WTC11 (cell line): ENCODE results near the gene CTNNA3.

Source experiments
- CBFB ChIP-seq: sonication (generic); formaldehyde crosslinking; IDR thresholded peaks from 2 replicates; pipeline ENCODE4 v1.8.1; 2022; ENCODE audit warnings: mild to moderate bottlenecking, low read depth, missing genetic modification reagents
- CREB1 ChIP-seq: sonication (generic); formaldehyde crosslinking; IDR thresholded peaks from 2 replicates; pipeline ENCODE4 v1.8.0; 2023; ENCODE audit warnings: mild to moderate bottlenecking, missing genetic modification reagents
- OVOL2 ChIP-seq: fragments of 250-450 bp; sonication (Bioruptor Pico); IDR thresholded peaks from 2 replicates; pipeline ENCODE4 v1.9.0; 2021; ENCODE audit warnings: mild to moderate bottlenecking, borderline replicate concordance
- RELA ChIP-seq: sonication (generic); formaldehyde crosslinking; IDR thresholded peaks from 2 replicates; pipeline ENCODE4 v1.8.1; 2022; ENCODE audit warnings: missing genetic modification reagents, mild to moderate bottlenecking, borderline replicate concordance
- SMAD3 ChIP-seq: sonication (generic); formaldehyde crosslinking; IDR thresholded peaks from 2 replicates; pipeline ENCODE4 v1.8.0; 2022; ENCODE audit warnings: missing genetic modification reagents, mild to moderate bottlenecking, borderline replicate concordance
- TEAD1 ChIP-seq: sonication (generic); formaldehyde crosslinking; IDR thresholded peaks from 2 replicates; pipeline ENCODE4 v1.8.0; 2022; ENCODE audit warnings: mild to moderate bottlenecking, missing genetic modification reagents
- TEAD4 ChIP-seq: sonication (generic); formaldehyde crosslinking; IDR thresholded peaks from 2 replicates; pipeline ENCODE4 v1.8.0; 2022; ENCODE audit warnings: mild to moderate bottlenecking, missing genetic modification reagents
- ZNF416 ChIP-seq: fragments of 250-450 bp; sonication (Bioruptor Pico); IDR thresholded peaks from 2 replicates; pipeline ENCODE4 v1.9.0; 2021; ENCODE audit warnings: mild to moderate bottlenecking, inconsistent platforms
- TF ChIP-seq, protein P1 (sequence below): fragments of 200-600 bp; IDR thresholded peaks from 2 replicates; pipeline ENCODE4 v1.8.0; 2022; ENCODE audit warnings: antibody characterized with exemption
- TF ChIP-seq, protein P2 (sequence below): sonication (generic); formaldehyde crosslinking; IDR thresholded peaks from 2 replicates; pipeline ENCODE4 v1.8.1; 2023; ENCODE audit warnings: mild to moderate bottlenecking, missing genetic modification reagents

DNA sequence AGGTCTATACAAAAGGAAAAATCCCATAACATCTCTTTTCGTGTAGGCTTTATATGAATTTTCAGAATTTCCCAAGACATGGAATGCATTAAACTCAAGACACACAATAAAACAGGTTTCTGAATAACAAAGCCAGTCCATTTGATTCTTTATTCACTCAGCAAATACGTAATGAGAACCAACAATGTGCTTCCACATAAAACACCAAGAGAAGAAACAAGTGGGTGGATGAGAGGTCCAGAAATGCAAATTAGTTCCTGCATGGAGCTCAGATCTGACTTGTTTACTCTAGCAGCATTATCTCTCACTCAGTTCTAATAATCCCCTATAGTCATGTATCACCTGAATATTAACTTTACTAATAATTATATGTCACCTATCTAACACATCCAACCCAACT, 520.6 kb downstream of the CTNNA3 start:
- TF ChIP-seq, protein P1, sequence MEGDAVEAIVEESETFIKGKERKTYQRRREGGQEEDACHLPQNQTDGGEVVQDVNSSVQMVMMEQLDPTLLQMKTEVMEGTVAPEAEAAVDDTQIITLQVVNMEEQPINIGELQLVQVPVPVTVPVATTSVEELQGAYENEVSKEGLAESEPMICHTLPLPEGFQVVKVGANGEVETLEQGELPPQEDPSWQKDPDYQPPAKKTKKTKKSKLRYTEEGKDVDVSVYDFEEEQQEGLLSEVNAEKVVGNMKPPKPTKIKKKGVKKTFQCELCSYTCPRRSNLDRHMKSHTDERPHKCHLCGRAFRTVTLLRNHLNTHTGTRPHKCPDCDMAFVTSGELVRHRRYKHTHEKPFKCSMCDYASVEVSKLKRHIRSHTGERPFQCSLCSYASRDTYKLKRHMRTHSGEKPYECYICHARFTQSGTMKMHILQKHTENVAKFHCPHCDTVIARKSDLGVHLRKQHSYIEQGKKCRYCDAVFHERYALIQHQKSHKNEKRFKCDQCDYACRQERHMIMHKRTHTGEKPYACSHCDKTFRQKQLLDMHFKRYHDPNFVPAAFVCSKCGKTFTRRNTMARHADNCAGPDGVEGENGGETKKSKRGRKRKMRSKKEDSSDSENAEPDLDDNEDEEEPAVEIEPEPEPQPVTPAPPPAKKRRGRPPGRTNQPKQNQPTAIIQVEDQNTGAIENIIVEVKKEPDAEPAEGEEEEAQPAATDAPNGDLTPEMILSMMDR: no peak
- TF ChIP-seq CBFB (CRISPR knock-in tag) (no peak), TEAD4 (CRISPR knock-in tag) (no peak), RELA (CRISPR knock-in tag) (no peak), SMAD3 (CRISPR knock-in tag) (no peak), CREB1 (CRISPR knock-in tag) (no peak), TEAD1 (CRISPR knock-in tag) (no peak), OVOL2 (CRISPR knock-in tag) (no peak), ZNF416 (CRISPR knock-in tag) (no peak)
- TF ChIP-seq, protein P2, sequence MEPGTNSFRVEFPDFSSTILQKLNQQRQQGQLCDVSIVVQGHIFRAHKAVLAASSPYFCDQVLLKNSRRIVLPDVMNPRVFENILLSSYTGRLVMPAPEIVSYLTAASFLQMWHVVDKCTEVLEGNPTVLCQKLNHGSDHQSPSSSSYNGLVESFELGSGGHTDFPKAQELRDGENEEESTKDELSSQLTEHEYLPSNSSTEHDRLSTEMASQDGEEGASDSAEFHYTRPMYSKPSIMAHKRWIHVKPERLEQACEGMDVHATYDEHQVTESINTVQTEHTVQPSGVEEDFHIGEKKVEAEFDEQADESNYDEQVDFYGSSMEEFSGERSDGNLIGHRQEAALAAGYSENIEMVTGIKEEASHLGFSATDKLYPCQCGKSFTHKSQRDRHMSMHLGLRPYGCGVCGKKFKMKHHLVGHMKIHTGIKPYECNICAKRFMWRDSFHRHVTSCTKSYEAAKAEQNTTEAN (CRISPR knock-in tag): no peak
